Fibroblast of skin of right quadriceps (primary cell): ENCODE results near the gene USP48.
"Not testable (repeated sequence)": the region's sequence is repeated elsewhere in the genome, so short reads cannot be mapped to it uniquely, and the experiment has no call there.

Experiments
- DNase-seq: peaks from one replicate; pipeline ENCODE4 v3.0.0-alpha.2; 2013

Gene USP48

GRCh38 chr1:21691739-21692138, 91.2 kb downstream of the USP48 start:
- no peak for DNase-seq

- no peak for DNase-seq
Observed at GRCh38 chr1:21689661-21690372, 93.1 kb downstream of the USP48 start.

GRCh38 chr1:21687081-21687529, 95.8 kb downstream of the USP48 start:
- DNase-seq: no peak

GRCh38 chr1:21685946-21686678, 96.8 kb downstream of the USP48 start:
- no peak for DNase-seq

GRCh38 chr1:21681426-21681825, 101.5 kb downstream of the USP48 start:
- DNase-seq: no peak

GRCh38 chr1:21680918-21681317, 102.0 kb downstream of the USP48 start:
- DNase-seq: peak; percentile 44

- no peak for DNase-seq
Observed at GRCh38 chr1:21680381-21680780, 102.6 kb downstream of the USP48 start.

- DNase-seq: no peak
Observed at GRCh38 chr1:21677168-21677567, 105.8 kb downstream of the USP48 start.

- DNase-seq: no peak
Observed at GRCh38 chr1:21674957-21675356, 108.0 kb downstream of the USP48 start.

- DNase-seq: not testable (repeated sequence)
Observed at GRCh38 chr1:21673853-21674252, 109.1 kb downstream of the USP48 start.

GRCh38 chr1:21673277-21673780, 109.6 kb downstream of the USP48 start:
- peak; percentile 77 for DNase-seq

GRCh38 chr1:21672478-21673276, 110.3 kb downstream of the USP48 start:
- peak; percentile 57 for DNase-seq

GRCh38 chr1:21671915-21672314, 111.0 kb downstream of the USP48 start:
- DNase-seq: no peak

GRCh38 chr1:21670956-21671902, 111.7 kb downstream of the USP48 start:
- DNase-seq: no peak

- no peak for DNase-seq
Observed at GRCh38 chr1:21670059-21670881, 112.7 kb downstream of the USP48 start.

- no peak for DNase-seq
Observed at GRCh38 chr1:21669258-21670058, 113.5 kb downstream of the USP48 start, which contains the start of gene RAP1GAP. Gene RAP1GAP, minus strand, starts transcription at chr1:21669357. Its CDS starts 49,325 bp downstream, at chr1:21620032.

GRCh38 chr1:21668951-21669257, 114.0 kb downstream of the USP48 start:
- DNase-seq: no peak

GRCh38 chr1:21668232-21668950, 114.6 kb downstream of the USP48 start:
- no peak for DNase-seq

- DNase-seq: no peak
Observed at GRCh38 chr1:21667348-21668231, 115.4 kb downstream of the USP48 start.
